ENCODE data around the gene PDE6G.
"Not testable (repeated sequence)": the region's sequence is repeated elsewhere in the genome, so short reads cannot be mapped to it uniquely, and the experiment has no call there.

The PDE6G gene

GRCh38 chr17:81621494-81622130 lies 34.7 kb downstream of the PDE6G start:
- no peak for DNase-seq

DNA sequence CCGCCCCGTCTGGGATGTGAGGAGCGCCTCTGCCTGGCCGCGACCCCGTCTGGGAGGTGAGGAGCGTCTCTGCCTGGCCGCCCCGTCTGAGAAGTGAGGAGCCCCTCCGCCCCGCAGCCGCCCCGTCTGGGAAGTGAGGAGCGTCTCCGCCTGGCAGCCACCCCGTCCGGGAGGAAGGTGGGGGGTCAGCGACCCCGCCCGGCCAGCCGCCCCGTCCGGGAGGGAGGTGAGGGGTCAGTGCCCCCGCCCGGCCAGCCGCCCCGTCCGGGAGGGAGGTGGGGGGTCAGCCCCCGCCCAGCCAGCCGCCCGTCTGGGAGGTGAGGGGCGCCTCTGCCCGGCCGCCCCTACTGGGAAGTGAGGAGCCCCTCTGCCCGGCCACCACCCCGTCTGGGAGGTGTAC lies 38.0 kb downstream of the PDE6G start:
- DNase-seq: not testable (repeated sequence)

DNA sequence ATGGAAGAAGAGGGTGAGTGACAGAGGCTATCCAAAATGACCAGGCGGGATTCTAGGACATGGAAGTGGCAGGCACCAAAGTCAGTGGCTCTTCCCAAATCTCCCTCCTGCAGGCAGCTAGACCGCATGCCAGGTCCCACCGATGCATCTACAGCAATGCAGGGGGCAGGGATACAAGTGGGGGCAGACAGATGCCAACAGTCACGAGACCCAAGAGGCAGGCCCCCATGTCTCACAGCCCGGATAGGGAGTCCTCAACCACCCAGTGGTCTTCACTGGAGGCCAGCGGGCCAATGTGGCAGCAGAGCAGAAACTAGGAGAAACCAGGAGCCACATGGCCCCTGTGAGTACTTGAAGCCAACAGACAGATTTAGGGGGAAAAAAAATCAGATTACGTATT lies 39.5 kb downstream of the PDE6G start:
- DNase-seq: no peak

DNA sequence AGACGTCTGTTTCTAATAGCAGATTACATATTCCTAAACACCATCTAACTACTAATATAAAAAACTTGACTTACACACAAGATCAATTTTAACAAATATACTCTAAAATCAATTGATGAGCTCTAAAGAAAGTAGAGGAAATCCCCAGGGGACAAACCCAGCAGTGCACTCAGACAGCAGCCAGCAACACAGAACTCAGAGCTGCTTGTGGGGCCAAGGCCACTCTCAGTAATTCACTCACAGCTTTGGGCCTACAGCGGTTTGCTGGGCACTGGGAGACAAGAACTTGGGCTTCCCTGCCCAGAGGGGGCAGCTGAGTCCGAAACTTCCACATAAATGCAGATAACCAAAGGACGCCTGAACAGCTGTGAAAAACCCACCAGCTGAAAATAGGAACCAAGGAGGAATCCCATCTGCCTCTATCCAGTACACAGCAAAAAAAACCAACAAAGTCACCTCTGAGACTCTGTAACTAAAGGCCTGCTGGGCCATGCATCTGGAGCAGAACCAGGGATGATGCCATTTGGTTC lies 40.9 kb downstream of the PDE6G start:
- no peak for DNase-seq

DNA sequence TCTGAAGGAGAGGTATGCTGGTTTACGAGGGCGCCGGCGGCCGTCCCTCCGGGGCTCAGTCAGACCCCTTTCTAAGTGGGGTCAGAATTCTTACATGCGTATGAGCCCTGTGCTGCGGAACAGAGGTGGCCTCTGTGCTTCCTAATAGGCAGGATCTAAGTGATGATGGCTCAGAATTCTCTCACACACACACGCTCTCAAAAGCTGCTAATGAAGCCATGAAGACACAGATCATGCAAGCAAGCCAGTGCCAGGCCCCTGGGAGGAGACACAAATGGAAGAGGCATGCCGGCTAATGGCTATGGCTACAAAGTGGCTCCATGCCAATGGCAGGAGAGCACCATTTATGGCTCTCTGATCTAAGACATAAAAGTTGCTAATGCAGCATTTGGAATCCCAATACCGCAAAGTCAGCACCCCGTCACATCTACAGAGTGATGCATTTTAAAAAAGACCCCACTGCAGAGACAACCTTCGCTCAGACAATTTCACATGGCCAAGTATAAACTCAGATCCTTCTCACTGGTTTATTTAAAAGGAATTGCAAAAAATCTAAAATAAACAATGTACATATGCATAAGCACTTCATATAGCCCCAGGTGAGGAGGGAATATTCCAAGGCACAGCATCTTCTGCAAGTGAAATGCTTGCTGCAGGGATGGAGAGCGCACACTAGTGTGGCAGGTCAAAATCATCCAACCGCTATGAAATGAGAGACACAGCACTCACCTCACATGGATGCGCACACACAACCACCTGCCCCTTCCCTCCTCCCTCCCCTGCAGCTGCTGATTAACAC lies 44.0 kb downstream of the PDE6G start:
- DNase-seq: peak; percentile 6

- no peak for DNase-seq
These were observed 46.6 kb downstream of the PDE6G start for GRCh38 chr17:81609541-81610311.

- no peak for DNase-seq
These were observed 47.7 kb downstream of the PDE6G start for GRCh38 chr17:81608605-81609004.

DNA sequence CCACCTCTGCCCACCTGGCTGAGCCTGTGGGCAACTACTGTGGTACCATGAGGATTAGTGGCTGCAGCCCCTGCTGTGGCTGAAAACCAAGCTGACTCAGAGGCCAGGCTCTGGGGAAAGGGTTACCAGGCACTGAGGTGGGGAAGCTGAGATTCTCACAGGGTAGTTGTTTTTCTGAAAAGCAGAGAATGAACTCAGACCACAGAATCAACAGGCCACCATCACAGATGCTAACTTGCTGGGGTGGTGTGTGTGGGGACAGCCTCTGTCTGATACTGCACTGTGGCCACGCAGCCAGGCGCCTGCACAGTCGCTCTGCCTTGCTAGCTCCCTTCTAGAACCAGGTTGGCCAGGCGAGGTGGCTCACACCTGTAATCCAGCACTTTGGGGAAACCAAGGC lies 48.3 kb downstream of the PDE6G start:
- DNase-seq: no peak

DNA sequence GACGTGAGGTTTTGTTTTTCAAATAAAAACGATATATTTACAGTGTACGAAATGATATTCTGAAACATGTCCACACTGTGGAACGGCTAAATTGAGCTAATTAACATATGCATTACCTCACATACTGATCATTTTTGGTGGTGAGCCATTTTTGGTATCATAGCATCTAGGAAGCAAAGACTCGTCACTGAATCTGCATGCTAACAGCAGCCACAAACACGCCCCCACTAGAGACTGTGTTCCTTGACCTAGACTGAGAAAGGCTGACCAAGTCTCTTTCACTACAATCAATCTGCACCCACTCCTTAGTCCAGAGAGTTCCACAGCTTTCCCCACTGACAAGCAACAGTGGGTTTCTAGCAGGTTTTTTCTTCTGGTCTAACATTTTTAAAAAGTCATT lies 48.9 kb downstream of the PDE6G start:
- no peak for DNase-seq

GRCh38 chr17:81603846-81604610 lies 52.3 kb downstream of the PDE6G start:
- no peak for DNase-seq

- no peak for DNase-seq
These were observed 54.7 kb downstream of the PDE6G start for GRCh38 chr17:81601525-81602120.
